Glomerular visceral epithelial cell (primary cell): Measurements from ENCODE around the gene MYL7.
A peak's percentile ranks its signal among the peaks of the same experiment; 100 is the strongest.
"Not testable (repeated sequence)": the region's sequence is repeated elsewhere in the genome, so short reads cannot be mapped to it uniquely, and the experiment has no call there.

Source experiments
- DNase-seq: peaks from one replicate; pipeline ENCODE4 v3.0.0-alpha.2; 2016; ENCODE audit errors: extremely low spot score

Gene MYL7

DNA sequence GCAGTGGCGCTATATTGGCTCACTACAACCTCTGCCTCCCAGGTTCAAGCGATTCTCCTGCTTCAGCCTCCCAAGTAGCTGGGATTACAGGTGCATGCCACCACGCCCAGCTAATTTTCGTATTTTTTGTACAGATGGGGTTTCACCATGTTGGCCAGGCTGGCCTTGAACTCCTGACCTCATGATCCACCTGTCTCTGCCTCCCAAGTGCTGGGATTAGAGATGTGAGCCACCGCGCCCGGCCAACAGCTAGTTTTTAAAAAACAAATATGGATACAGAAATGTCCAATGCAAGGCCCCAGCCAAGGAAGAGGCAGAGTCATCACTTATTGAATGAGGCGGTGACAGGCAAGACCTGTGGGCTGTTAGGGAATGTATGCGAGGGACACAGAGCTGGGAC lies 30.8 kb upstream of the MYL7 start:
- DNase-seq: not testable (repeated sequence)

DNA sequence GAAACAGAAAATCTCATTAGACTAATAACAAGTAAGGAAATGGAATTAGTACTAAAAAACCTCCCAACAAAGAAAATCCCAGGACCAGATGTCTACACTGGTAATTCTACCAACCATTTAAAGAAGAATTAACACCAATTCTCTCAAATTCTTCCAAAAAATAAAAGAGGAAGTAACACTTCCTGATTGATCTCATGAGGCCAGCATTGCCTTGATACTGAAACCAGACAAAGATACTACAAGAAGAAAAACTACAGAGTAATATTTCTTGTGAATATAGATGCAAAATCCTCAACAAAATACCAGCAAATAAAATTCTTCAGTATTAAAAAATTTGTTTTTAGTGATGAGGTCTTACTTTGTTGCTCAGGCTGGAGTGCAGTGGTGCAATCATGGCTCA lies 26.8 kb upstream of the MYL7 start:
- DNase-seq: no peak

DNA sequence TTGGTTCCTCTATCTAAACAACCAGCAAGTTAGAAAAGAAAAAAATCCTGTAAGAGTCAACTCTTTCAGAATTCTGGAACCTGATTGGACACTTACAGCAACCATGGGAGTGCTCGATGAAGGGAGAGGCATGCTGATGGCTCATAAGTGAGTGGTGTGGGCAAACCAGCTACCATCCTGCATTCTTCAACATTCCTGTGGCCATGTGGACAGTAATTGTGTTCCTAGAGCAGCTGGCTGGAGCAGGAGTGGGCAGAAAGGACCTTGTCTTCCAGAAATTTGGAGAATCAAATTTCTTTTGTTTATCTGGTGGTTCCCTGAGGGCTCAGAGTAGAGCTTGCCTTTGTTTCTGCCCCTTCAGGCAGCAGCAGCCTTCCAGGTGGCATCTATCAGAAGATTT lies 22.5 kb upstream of the MYL7 start:
- peak; percentile 90 for DNase-seq

DNA sequence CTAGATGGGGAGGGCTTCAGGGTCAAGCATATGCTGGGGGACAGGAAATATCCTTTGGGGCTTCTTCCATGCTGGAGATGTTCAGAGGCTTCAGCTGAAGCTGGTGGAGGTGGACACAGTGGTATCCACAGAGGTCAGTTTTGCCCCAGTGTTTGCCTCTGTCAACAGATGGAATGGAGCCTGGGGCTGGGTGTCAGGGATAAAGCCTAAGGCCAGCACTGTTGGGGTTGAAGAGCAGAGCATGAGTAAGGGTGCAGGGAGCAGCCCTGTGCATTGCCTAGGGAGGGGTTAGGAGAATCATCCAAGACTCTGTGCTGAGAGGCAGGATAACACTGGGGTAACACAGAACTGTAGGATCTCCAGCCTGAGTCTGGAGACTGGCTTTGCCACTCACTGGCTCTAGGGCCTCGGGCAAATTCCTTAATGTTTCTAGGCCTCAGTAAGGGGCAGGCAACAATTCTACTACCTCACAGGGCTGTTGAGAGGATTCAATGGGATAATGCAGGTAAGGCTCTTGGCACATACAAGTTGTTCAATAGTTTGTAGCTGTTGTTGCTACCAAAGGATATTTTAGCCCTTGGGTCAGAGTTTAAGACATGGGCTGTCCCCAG lies 21.8 kb upstream of the MYL7 start:
- DNase-seq: no peak

DNA sequence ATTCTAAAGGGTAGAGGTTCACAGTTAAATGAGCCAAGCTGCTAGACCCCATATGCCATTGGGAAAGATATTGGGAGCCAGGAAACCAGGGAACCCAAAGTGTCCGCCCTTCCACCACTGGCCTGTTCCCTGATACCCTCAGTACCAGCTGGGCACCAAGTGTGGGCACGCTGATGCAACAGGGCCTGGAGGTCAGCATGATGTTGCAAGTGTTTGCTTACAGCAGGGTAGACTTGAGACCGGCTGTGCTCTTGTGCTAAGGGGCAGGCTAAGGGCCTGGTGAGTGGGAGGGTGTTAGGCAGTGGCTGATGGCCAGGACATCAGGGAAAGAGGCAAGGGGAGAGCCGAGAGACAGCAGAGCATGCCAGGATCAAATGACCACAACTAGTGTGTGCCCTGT lies 21.0 kb upstream of the MYL7 start:
- no peak for DNase-seq

DNA sequence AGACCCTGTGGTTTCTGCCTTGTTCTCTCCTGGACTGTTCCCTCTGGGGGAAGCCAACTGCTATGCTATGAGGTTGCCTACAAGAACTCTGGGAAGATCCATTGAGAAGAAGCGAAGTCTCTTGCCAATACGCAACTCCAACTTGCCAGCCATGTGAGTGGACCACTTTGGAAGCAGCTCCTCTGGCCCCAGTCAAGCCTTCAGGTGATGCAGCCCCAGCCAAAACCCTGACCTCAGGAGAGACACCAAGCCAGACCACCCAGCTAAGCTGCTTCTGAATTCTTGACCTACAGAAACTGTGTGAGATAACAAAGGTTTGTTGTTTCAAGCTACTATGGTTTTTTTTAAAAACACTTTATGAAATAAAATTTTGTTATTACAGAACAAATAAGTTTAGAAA lies 20.2 kb upstream of the MYL7 start:
- no peak for DNase-seq

DNA sequence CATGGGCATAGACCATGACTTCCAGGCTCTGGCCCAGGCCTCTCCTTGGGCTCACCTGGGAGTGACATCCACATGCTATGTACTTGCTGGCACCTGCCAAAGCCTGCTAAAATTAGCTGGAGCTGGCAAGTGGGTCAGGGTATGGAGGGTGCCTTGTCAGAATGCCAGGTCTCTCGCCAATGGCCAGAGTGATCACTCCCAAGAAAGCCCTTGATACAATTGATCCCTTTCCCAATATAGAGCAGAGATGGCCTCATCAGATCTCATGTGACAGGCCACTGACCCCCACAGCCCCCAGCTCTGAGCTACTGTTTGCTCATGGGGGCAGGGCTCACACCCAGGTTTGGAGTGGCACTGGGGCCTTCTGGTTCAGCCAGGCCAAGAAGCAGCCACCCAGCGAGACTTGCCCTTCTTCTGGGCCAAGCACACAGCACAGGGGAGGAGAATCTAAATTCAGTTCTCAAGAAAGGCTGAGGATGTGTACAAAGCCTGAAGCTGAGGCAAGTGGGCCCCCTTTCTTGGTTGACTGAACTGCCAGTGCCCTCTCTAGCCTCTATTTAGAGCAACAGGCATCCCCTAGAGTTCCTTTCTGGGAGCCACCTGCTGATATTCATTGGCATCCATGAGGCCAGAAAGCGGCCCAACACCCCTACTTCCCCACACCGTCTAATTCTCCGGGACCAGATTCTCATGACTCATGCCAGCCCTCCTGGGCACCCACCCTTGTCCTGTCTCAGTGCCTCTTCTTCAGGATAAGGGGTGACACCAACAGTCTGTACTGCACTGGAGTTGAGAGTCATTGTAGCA lies 18.9 kb upstream of the MYL7 start:
- no peak for DNase-seq

DNA sequence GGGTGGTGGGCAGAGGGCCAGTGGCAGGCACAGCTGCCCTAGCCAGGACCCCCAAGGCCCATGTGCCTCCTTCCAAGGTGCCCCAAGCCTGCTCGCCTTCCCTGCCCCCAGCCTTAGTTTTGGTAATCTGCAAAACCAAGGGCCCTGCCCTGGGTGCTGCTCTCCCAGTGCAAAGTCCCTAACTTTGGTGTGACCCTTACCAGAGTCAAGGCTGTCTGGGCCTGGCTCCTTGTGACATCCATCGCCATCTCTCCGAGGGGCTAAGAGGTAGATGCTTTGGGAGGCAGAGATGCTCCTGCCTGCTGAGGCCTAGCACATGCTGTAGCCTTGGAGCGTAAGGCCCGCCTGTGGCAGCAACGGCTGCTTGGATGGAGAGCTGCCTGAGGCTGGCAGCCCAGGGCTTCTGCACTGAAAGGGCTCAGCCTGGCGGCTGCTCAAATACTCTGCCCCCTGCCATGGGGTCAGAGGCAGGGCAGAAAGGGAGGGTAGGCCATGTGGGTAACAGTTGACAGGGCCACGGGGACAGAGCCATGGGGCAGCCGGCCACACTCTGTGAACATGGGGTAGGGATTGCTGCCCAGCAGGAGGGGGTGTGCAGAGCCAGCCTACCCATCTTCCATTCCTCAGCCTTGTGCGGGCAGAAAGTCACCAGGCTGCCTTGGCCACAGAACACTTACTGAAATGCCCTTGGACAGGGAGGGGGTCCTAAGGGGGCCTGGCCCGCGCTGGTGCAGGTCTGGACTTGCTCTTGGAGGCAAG lies 17.9 kb upstream of the MYL7 start:
- DNase-seq: no peak

DNA sequence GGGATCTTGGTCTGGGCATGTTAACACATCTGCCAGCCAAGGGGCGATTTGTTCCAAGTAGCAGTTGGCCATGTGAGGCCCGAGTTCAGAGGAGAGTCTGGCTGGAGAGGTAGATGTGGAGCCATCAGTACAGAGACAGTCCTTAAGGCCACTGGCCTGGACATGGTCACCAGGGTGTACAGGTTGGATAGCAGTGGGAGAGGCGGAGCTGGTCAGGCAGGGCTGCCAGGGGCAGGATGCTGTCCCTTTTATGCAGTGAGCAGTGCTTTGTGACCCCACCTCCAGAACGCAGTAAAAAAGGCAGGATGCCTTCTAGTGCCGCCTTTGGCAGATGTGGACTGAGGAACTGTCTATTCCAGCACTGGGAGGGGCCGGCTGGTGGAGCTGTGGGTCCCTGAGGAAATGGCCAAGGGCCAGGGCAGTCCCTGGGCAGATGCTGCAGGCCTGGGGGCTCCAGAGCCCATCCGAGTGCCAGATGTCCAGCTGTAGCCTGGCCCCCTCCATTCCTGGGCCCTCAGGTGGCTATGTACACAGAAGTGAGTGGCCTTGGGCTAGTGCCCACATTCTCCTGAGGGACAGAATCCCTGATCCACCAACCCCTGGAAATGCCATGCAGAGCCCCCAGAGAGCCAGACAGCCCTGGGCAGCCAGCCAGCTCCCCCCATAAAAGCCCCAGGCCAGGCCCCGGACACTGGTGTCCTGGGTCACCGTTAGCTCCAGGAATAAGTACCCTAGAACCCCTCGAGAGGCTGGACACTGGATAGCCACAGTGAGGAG lies 17.2 kb upstream of the MYL7 start:
- DNase-seq: no peak

DNA sequence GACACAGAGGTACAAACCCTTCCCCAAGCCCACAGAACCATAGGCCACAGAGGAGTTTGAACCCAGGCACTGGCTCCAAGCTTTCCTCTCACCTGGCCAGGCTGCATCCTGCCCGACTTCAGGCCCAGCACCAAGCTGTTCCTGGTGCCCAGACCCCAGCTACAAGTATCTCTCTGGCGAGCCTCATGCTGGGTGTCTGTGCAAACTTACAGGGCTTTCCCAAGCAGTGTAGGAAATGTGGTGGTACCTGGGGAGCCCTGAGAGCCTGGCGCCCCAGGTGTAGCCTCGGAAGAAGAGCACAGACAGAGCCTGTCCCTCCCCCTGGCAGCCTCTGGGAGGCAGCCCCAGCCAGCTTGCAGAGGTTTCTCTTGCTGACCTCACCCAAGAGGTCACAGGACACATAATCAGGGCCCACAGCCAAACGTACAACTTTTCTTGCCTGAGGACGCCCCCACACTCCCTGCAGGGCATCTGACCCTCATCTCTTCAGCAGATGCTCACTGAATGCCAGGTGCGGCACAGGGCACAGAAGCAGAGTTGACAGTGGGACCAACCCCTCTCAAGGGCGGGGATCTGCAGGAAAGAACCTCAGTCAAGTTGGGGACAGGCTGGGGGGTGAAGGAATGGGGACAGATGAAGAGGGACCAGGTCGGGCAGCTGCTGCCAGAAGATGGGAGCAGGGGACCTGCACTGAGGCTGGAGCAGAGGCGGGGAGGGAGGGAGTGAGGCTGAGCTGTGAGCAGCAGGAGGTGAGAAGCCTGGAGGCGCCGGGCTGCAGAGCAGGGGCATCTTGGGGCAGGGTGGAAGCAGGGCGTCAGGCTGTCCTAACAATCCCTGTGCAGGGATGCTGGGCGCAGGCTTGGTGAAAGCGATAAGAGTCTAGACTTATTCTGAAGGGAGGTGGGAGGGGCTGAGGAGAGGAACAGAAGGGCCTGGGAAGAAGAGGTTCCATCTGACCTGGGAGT lies 16.3 kb upstream of the MYL7 start:
- no peak for DNase-seq

DNA sequence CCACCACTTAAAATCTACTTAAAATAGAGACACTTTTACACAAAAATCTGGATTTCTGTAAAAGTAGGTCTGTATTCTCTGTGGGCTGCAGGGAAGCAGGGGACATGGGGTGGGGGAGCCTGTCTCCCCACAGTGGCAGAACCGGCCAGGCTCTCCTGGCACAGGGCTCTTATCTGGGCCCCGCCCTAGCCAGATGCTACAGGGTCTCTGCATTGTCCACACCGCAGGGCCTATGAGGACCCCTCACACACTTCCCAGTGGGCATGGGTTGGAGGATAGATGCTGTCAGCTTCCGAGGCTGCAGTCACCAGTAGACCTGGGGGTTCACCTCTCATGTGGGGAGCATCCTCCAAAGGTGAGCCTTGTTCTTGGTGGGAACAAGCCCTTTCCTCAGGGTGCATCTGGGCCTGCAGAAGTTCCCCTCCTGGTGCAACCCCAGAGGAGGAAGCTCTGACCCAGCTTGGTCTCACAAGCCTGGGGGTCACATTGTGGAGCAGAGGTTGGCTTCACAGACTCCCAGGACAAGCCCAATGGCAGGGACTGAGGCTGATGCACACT lies 15.4 kb upstream of the MYL7 start:
- no peak for DNase-seq

DNA sequence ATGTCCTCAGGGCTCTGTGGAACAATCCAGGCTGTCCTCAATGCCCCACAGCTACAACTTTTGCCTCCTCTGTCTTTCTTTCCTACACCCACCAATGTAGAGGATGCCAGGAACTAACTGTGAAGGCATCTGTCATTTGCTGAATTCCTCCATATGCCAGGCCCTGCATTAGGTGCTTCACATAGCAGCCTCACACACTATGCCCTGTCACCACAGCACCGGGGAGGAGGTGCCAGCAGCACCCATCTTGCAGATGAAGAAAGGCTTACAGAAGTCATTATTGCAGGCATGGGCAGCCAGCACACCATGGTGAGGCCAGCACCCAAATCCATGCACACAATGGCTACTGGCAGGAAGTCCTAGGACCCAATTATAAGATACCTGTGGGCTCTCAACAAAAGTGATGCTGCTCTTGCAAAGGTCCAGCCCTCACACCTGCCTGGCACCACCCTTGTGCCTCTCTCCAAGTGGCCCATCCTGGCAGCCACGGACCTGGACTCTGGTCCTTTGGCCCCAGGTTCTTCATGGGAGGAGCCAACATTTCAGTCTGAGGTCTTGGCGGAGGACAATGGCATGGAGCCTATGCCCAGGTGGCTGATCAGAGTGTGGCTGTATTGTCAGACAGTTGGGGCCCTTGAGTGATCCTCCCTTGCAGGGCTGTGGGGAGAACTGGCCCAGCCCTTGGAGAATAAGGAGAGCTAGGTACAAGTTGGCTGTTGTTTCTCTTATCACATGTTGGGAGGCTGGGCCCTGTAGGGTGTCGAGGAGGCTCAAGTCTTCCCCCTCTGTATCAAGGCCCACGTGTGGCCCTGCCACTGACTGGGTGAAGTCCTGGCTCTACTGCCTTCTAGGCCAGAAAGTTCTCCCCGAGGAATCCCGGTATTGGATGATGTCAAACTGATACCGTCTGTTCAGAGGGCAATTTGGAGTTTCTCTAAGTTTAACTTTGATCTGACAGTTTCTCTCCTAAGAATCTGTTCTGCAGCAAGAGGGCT lies 14.4 kb upstream of the MYL7 start:
- DNase-seq: no peak

DNA sequence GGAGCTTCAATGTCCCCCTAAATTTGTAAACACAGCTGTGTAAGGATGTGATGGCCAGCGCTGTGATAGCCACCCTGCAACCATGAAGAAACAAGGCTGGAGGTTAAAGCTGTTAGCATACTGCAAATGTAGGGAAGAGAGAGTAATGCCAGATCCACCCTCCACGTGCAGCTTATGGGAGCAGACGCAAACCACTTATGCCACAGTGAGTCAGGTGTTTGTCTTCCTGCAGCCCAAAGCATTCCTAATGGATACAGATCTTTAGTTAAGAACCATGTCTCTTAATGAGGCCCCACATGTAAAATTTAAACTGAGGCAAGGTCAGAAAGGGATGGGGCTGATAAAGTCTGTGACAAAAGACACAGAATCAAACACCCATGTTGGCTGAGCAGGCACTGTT lies 13.6 kb upstream of the MYL7 start:
- peak; percentile 17 for DNase-seq

DNA sequence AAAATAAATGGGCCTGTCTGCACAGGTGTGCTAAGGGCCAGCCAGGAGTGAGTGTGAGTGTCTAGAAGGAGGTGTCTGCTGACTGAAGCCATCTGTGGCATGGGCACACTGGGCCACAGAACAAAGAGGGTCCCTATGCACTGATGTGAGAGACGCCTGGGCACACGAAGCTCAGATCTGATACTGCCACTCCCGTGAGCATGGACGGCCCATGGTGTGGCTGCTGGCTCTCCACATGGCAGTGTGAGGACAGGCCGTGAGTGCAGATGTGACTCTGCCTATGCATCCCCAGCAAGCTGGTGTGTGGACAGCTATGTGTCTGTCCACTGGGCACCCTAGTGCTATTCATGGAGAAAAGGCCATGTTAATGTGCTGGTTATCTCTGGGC lies 12.8 kb upstream of the MYL7 start:
- DNase-seq: no peak

DNA sequence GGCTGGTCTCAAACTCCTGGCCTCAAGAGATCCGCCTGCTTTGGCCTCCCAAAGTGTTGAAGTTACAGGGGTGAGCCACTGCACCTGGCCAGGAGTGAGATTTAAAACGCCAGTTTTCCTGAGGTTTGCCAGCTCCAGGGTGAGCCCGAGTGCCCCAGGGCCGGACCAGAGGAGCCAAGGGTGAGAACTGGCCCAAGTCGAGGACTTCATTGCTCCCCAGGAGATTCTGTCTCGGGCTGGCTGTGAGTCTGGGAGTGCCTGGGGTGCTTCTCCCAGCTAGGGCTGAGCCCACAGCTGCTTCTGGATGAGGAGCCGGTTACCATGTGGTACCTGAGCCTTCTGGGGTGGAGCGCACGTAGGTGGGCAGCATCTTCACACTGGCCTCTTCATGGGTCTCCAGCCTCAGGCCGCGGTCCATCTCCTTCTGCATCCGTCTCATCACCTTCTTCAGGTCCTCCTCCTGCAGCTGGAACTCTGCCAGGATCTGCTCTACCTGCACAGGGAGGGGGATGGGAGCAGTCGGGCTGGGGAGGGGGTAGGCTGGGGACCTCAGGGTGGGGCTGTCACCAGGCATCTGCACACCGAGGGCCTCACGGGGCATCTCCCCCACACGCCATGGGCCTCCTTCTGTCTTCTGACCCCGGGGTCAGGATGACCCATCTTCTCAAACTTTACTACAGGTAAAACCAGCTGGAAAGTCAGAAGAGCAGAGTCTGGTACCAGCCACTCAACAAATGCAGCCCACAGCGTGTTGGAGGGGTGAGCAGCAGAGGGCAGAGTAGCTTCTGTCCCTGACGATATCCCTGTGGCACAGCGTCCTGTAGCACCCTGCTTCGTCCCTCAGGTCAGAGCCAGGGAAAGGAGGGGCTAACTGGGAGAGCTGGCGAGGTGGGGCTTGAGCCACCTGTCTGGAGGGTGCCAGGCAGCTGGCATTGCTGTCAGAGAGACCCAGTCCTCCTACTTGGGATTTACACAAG lies 12.1 kb upstream of the MYL7 start:
- no peak for DNase-seq

DNA sequence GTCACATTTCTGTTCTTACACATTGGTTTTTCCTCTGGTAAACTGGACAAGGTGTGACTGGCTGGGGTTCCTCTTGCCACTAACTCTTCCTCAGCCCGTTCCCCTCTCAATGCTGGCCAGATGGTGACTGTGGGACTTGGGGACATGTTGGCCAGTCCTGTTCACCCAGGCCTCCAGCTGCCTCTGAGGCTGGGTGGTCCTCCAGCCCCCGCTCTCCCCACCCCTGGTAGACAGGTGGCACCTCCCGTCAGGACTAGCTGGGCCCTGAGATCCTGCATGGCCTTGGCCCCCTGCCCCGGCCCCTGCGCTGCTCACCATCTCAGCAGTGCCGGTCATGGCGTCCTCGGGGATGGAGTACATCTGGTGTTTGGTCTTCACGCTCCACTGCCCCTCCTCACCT lies 10.8 kb upstream of the MYL7 start:
- DNase-seq: no peak

DNA sequence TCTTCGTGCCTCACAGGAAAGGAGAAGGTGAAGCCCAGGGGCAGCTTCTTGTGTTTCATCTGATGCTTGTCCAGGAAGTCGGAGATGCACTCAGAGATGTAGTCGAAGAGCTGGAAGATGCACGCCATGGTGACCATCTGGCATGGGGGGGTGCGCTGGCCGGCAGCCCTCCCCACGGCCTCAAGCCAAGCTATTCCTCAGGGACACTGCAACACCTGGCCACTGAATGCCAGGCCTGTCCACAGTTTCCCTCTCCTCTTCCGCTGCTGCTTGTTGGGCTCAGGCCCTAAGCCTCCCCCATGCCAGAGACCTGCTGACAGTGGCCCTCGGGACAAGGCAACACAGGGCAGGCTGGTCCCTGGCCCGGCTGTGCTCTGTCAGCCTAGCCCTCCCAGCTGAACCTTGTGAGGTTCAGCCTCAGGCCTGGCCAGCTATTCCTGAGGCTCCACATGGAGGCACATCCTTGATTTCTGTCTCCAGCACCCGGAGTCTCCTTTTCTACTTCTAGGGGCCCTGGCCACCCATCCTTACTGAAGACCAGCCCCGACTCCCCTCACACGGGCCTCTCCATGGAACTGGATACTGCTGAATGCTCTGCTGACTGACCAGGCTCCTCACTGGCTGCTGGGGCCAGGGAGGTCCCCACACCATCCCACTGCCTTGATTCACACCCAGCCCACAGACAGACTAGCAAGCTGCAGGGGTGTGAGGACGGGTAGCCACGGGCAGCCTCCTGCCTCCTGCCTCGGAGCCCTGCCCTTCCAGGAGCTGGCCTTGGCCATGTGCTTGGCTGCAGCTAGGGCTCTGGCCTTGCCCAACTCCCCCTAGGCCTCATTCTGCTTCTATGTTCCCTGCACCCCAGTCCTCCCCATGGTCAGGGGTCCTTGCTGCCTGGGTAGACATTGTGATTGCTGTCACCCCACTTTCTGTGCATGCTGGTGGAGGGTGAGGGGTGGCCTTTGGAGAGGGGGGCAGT lies 10.1 kb upstream of the MYL7 start:
- no peak for DNase-seq
